CD4-positive, alpha-beta T cell treated with Interleukin-10 for 1 hour (primary cell): ENCODE measurements around the gene DYNLT1.
A peak's percentile ranks its signal among the peaks of the same experiment; 100 is the strongest.
"Not testable (repeated sequence)": the region's sequence is repeated elsewhere in the genome, so short reads cannot be mapped to it uniquely, and the experiment has no call there.

ENCODE experiments used
- DNase-seq: peaks from one replicate; pipeline ENCODE4 v3.0.0-alpha.2; 2020

DYNLT1 gene

GRCh38 chr6:158639056-158639455, 5.5 kb downstream of the DYNLT1 start:
- no peak for DNase-seq

DNA sequence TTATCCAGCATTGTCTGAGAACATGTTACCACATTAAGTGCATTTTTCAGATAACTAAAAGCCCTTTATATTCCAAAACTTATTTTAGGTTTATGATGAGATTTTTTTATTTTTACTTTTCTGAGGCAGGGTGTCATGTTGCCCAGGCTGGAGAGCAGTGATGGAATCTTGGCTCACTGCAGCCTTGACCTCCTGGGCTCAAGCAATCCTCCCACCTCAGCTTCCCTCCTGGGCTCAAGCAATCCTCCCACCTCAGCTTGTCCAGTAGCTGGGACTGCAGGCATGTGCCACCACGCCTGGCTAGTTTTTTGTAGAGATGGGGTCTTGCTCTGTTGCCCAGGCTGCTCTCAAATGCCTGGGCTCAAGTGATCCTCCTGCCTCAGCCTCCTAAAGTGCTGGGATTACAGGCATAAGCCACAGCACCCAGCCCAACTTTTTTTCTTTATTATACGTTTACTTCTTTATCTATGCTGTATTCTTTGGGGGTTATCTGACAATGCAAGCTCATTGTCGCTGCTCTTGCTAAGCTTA, 6.2 kb downstream of the DYNLT1 start:
- no peak for DNase-seq

DNA sequence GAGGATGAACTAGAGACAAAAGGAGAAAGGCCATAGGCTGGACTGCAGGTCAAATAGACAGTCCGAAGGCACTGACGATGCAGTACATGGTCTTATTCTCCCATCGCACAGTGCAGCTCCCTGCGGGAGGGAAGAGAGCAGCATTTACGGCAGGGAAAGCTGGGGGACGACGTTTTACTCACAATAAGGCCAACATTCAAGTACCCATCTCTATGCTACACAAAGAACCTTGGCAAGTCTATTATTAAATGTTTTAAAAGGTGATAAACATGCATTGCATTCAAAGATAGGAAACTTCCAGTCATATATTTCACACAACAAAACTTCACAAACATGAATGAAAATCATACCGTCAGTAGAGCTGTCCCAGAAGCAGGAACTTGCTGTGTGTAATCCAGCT, 7.8 kb downstream of the DYNLT1 start:
- no peak for DNase-seq

DNA sequence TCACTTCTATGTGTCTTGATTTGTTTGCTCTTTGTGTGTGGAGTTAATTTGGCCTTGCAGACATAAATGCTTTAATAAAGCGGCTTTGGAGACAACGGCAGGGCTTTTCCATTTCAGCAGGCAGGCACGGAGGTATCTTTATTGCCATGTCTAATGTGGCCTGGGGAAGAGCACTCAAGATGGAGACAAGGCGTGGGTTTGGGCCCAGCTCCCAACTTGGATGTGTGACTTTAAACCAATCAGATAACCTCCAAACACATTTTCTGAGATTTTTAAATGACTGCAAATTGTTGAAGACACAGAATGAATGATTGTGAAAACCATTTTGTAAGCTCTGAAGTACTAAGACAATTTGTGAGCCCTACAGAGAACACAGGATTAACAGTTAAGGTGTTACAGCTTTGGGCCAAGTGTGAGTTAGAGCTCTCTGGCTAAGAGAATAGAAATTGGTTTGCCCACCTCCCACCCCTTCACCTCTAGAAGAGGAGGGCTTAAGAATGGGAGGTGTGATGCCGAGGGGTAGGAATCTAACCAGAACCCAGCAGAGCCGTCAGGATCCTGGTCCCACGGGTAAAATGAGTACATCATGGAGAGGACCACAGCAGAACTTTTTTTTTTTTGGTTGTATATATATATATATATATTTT, 9.0 kb downstream of the DYNLT1 start:
- no peak for DNase-seq

DNA sequence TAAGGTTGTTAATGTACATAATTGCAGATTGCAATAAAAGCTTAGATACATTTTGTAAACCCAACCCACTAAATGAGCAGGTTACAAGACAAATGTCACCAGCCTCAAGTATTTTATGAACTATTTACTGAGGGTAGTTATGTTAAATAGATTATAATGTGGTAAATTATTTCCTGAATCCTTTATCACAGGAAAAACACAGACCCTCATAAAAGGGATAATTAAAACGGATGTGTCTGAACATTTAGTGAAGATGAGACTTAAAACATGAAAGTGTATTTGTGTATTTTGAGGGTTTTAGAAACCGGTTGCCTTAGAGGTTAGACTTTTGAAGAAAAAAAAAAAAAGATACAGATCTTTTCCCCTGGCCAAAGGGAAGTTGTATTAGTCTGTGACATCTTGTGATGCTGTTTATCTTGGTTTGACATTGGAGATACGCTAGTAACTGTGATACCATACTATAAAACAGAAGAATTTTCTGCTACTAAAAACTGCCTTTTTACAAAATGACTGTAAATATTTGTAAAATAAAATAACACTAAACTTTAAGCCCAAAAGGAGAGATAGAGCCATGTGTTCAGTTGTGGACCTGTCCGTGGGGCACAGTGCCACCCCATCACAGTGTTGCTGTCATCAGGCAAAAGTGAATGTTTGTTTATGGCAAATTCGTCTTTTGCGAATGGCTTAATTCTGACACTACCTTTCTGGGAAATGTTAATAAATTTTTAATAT, 9.7 kb downstream of the DYNLT1 start:
- peak; percentile 34 for DNase-seq

DNA sequence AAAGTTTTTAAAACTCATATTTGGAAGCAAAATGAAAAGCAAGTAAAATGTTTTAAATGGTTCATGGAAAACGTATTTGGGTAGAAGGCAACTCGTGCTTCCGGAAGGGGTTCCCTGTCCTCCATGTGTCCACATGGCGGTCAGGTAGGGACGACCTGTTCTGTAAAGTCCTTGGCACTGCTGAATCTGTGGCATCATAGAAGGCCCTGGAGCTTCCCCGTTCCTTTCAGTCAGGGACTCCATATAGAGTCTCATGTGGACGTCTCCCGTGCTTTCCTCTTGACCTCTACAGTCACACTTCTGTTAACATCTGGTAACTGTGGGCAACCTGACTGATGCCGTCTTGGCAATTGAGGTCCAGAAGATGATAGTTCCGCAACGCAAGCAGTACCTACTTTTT, 11.4 kb downstream of the DYNLT1 start:
- no peak for DNase-seq

DNA sequence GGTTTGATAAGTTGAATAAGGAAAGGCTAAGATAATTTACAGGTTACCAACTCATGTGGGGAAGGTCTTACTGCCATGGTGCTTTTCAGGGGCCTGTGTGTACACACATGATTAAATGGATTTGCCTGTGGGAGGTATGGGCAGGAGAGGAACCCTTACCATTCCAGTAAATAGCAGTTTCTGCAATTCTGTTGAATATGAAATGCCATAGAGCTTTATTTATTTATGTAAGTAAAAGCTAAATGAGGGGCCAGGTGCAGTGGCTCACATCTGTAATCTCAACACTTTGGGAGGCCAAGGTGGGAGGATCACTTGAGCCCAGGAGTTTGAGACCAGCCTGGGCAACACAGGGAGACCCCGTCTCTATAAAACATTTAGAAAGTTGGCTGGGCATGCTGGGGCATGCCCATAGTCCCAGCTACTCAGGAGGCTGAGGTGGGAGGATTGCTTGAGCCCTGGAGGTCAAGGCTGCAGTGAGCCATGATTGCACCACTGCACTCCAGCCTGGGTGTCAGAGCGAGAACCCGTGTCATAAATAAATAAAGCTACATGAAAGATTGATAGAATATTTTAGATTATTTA, 11.9 kb downstream of the DYNLT1 start:
- DNase-seq, result not testable (repeated sequence)

DNA sequence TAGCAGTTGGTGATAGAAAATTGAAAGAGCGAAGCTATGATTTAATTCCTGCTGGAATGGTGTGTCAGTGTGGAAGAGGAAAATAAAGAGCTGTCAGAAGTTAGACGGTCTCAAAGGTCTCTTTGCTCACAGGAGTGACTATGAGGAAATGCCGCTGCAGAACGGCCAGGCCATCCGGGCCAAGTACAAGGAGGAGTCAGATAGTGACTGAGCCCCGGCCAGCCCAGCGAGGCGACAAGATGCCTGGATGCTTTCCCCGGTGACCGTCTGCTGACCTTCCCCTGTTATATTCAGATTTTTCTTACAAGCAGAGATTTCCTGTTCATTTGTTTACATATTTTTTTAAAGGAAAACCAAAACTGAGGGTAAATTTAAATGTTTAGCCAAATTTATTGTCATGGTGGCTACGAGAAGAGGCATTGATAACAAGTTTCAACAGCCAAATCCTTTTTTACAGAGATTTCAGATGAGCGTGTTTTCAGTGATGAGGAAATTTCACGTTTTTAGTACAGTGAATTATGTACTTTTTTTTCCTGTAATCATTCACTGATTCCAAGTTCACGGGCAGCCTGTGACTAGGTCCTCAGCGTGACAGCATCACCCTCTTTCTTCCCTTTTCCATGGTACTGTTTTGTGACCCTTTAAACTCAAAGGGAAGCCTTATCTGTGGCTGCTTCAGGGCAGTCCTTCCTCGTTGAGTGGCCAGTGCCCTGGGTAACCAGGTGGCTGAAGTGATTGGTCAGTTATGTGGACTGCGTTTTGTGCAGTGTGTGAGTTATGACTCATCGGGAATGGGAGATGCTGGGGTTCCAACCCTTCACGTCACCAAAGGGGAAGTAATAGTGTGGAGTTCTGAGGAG, 12.6 kb downstream of the DYNLT1 start:
- no peak for DNase-seq

DNA sequence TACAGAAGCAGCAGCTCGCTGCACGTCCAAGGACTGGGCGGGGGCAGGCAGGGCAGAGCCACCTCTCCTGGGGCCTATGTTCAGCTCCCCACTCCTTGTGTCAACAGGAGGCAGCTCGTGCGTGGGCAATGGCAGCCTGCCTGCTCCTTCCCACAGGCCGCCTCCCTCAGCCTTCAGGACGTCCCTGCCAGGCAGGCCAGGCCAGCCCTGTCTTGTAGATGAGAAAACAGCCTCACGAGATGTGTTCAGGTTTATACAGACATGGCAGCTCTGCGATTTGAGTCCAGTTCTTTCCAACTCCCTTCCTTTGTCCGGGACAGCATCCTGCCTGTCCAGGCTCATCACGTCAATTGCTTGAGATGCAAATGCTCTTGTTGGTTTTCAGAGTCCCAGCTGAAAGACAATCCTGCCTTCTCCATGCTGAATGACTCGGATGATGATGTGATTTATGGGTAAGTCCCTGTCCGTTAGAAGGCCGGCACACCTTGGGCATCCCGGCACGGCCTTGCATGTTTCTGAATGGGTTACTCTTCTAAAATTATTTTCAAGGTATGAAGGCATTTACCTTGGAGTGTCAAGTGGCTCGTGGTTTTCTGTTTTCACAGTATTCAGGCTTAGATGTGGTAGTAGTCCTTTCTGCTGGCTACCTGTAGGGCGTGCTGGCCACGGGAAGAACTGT, 13.5 kb downstream of the DYNLT1 start:
- no peak for DNase-seq

DNA sequence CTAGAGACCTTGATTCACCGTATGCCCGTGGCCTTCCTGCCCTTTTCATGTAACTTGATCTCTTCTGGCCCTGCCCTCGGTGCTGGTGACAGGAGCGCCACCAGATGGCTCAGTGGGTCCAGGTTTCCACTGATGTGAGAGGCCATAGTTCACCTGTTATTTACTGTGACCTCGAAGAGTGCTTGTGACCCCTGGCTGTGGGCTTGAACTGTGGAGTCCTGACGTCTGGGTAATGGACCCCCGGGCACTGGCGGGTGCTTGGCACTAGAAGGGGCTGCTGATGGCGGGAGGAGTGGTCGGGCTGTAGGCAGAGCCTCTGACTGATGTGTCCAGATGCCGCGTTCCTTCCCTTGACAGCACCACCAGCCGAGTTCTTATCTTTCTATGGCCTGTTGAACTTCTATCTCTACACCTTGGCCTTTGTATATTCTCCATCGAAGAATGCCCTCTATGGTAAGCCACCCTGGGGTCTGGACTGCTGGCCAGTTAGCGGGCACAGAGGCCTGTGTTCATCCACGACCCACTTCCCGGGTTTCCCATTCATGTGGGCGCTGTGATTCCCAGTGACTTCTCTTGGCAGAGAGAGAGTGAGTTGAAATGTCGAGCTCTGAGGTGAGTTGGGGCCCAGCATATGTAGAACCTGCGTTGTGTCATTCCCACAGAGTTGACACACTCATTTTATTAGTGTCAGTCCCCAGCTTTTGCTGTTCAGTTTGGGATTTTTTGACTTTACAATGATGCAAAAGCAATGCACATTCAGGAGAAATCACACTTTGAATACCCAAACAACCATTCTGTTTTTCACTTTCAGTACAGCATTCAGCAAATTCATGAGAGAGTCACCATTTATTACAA, 14.9 kb downstream of the DYNLT1 start:
- DNase-seq, result peak; percentile 43

DNA sequence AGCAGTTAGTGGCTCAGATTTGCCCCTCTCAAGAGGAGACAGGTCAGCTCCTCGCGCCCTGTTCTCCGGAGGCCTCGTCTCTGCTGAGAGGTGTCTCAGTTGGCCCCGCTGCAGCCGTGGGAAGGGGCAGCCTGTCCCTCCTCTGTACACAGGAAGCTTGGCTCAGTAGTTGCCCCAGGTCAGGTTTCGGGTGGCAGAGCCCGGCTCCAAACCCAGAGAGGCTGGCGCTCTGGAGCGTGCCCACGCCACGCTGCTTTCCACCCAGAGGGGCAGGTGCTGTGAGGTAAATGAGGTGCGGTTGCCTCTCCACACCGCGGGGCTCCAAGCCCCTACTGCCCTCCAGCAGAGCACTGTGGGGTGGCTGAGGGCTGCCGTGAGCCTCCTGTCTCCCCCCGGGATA, 16.0 kb downstream of the DYNLT1 start:
- no peak for DNase-seq

GRCh38 chr6:158627940-158628211, 16.7 kb downstream of the DYNLT1 start:
- DNase-seq, result no peak

- DNase-seq, result no peak
Observed at GRCh38 chr6:158627168-158627939, 17.2 kb downstream of the DYNLT1 start.

- no peak for DNase-seq
Observed at GRCh38 chr6:158626360-158627167, 18.0 kb downstream of the DYNLT1 start.

DNA sequence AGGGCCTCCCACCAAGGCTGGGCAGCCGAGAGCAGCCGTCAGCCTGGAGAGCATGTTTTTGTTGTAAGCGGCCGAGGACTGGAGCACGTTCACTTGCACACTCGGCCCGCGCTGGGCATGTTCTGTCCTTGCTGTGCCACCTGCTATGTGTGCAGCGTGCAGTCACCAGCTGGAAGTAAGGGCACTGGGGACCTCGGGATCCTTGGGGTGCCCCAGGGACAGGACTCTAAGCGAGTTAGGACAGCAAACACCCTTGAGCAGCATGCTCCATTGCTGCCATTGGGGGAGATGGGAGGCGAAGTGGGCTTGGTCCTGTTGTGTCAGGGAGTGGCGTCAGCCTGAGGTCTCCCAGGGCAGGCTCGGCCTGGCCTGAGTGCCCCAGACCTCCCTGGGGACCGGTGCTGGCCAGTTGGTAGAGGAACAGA, 18.6 kb downstream of the DYNLT1 start:
- no peak for DNase-seq

DNA sequence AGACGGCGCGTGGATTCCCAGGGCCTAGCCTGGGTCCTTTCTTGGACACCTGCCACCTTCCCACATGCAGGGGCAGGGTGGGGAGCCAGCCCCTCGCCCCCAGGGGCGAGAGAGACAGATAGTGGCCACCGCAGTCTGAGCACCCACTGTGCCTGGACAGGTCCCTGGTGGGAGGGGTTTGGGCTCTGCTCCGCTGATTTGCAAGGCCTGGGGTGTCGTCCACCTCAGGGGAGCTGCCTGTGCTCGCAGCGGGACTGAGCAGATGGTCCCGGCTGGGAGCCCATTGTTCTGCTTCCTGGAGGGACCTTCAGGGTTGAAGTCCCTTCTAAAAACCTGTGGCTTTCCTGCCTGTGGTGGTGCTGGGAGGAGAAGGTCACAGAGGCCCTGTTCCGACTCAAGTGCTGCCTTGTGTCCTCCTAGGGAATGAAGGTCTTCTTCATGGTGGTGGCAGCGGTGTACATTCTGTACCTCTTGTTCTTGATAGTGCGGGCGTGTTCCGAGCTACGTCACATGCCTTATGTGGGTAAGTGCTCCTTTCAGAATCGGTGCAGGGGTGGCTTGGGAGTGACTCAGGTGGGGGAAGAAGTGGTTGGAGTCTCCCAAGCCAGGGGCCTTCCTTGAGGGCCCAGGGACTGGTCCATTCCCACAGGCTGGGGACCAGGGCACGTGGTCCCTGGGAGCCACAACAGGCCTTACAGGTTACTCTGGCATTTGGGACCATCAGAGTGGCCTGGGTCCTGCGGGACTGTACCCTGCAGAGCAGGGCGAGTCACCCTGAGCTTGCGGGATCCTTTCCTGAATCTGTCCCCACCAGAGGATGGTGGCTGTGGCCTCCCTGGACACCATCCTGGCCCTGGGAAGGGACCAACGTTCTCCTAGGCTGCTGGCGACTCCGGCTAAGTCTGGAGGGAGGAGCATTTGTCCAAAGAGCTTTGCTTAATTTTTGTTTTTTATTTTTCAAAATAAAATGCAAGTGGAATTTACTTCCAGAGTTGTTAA, 19.6 kb downstream of the DYNLT1 start:
- DNase-seq, result no peak

DNA sequence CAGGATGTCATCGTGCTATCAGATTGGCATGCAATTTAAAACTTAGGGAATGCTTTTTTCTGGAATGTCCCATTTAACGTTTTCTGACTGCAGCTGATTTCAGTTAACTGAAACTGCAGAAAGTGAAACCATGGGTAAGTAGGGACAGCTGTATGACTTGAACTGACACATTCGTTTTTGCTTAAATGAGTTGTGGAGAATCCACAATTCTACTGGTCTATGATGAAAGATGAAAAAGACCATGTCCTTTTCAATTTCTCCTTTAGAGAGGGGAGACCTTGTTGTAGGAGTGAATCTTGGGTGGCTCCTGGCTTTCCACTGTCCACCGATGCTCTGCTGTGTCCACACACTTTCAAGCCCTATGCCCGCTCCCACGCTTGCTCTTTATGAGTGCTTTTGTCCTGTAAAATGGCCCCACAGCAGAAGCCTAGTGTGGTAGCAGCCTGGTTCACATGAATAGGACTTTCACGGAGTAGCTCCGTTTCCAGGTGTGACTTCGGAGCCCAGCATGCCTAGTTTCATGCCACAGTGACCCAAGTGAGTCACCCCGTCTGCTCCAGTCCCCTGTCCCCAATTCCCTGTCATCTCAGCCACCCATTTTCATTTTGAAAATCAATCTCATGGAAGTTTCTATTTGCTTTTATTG, 21.9 kb downstream of the DYNLT1 start:
- no peak for DNase-seq
